ENCODE results near the gene CYB561. TPM values are rescaled to one million over a fixed set of nuclear protein-coding genes. Genes with fewer than 3 reads are reported as not detected.

The CYB561 gene
- total RNA-seq, 6 experiments from 2014 or later: 5.5 to 21.4 (median 15.9) TPM

DNA sequence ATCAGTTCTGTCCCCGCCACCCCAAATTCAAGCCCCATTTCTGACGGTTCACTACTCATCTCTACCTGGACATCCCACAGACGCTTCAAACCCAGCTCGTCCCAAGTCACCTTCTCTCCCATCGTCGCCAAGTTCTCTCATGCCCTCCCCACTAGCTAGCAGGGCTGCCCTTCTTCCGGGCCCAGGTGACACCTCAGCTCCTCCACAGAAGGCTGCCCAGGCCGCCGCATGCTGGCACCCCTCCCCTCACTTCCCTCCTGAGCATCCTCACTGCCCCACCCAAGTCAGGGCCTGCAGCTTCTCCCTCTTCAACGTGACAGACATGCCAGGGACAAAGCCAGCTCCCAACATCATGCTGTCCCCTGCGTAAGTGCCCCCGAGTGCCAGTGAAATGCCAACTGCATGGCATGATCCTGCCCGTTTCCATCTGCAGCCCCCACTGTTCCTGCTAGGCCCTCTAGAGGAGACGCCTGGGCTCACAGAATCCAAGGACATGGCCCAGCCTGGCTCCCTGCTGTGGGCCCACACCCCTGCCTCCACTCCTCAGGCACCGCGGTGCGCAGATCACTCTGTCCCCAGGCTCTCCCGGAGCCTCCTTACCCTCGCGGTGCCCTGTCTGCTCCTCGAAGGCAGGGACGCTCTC, 5.9 kb downstream of the CYB561 start:
- Mint-ChIP-seq H3K4me3 (peak overlapping the region; percentile 22), H3K36me3 (ENCODE audit: low read depth) (no peaks in the 10 kb centered on the region), H3K4me1 (ENCODE audit: low read depth) (peaks cover 17% of the 10 kb centered on the region), H3K9me3 (no peaks in the 10 kb centered on the region), H3K27me3 (ENCODE audit: insufficient read depth) (peaks cover 12% of the 10 kb centered on the region), H3K27ac (peak overlapping the region; percentile 47; the same call in 1 of the 2 replicates)
- TF ChIP-seq, protein P1, sequence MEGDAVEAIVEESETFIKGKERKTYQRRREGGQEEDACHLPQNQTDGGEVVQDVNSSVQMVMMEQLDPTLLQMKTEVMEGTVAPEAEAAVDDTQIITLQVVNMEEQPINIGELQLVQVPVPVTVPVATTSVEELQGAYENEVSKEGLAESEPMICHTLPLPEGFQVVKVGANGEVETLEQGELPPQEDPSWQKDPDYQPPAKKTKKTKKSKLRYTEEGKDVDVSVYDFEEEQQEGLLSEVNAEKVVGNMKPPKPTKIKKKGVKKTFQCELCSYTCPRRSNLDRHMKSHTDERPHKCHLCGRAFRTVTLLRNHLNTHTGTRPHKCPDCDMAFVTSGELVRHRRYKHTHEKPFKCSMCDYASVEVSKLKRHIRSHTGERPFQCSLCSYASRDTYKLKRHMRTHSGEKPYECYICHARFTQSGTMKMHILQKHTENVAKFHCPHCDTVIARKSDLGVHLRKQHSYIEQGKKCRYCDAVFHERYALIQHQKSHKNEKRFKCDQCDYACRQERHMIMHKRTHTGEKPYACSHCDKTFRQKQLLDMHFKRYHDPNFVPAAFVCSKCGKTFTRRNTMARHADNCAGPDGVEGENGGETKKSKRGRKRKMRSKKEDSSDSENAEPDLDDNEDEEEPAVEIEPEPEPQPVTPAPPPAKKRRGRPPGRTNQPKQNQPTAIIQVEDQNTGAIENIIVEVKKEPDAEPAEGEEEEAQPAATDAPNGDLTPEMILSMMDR (IDR thresholded peaks at IDR 0.05): no peak
- no peak for DNase-seq

DNA sequence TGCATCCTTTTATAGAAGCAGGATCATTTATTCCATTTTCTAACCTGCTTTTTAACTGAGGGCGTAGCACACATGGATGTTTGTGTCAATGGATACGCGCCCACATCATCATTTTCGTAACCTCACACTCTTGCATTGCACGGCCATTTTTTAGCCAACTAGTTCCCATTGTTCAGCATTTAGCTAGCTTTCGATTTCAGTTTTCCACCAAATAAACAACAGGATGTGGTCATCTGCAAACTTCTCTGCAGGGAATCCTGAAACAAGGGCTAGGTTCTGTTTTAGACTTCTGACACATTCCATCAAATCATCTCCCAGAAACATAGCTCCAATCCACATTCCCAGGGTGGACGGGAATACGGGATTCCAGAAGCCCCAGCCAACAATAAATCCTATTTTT, 6.4 kb downstream of the CYB561 start:
- TF ChIP-seq, protein P1 (IDR thresholded peaks at IDR 0.05): no peak
- peaks cover 13% of the 10 kb centered on the region for H3K27me3 Mint-ChIP-seq (ENCODE audit: insufficient read depth)
- H3K27ac Mint-ChIP-seq: peak overlapping the region; percentile 47

DNA sequence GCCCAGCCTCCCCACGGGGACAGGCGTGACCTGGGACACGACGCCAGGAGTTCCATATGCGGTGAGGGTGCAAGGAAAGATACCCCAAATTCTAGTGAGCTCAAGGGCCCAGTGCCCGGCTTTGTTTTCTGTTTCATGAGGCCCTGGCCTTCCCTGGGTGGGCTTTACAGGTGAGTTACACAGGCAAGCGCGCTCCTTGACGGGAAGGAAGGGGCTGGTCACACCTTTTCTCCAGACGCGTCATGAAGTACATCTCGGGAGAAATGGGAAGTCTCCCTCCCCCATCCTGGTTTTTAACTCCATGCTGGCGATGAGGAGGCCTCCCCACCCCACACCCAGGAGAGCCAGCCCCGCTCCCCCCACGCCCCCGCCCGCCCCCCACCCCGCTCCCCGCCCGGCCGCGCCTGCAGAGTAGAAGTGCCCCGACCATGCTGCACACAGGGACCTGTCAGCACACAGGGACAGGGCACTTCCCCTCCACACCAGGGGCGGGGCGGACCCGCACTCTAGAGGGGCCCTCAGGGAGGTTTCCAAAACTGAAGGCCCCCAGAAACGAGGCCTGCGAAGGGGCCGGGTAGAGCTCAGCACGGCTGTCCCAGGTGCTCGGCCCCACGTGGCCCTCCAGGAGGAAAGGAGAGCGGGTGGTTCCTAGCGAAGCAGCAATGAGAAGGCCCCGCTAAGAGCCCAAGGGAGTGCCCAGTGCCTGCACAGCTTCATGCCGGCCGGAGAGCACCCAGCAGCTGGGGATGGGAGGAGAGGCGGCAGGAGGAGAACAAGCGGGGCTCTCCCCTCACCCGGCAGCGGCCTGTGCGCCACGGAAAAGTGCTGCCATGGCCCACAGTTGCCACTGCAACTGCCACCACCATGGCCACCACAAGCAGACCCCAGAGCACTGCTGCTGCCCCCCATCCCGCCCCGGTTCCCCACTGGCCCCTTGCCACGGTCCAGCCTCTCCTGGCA, 7.7 kb downstream of the CYB561 start:
- H3K4me3 Mint-ChIP-seq: no peak overlapping the region
- no peak overlapping the region for H3K27ac Mint-ChIP-seq
- H3K27me3 Mint-ChIP-seq (ENCODE audit: insufficient read depth): peaks cover 20% of the 10 kb centered on the region
- no peak for DNase-seq
- no peaks in the 10 kb centered on the region for H3K9me3 Mint-ChIP-seq
- TF ChIP-seq, protein P1 (IDR thresholded peaks at IDR 0.05): no peak
- peaks cover 28% of the 10 kb centered on the region for H3K4me1 Mint-ChIP-seq (ENCODE audit: low read depth)
- H3K36me3 Mint-ChIP-seq (ENCODE audit: low read depth): peaks cover 9% of the 10 kb centered on the region; the same call in 1 of the 2 replicates

More for the DNA sequence above, 6.4 kb downstream of the CYB561 start:
- H3K36me3 Mint-ChIP-seq (ENCODE audit: low read depth): 0 out of 2 replicates have a peak, but pooled peaks cover 2% of the 10 kb centered on the region
- peaks cover 15% of the 10 kb centered on the region for H3K4me1 Mint-ChIP-seq (ENCODE audit: low read depth)
- peak; percentile 29 for DNase-seq
- no peaks in the 10 kb centered on the region for H3K9me3 Mint-ChIP-seq
- peak overlapping the region; percentile 22 for H3K4me3 Mint-ChIP-seq

DNA sequence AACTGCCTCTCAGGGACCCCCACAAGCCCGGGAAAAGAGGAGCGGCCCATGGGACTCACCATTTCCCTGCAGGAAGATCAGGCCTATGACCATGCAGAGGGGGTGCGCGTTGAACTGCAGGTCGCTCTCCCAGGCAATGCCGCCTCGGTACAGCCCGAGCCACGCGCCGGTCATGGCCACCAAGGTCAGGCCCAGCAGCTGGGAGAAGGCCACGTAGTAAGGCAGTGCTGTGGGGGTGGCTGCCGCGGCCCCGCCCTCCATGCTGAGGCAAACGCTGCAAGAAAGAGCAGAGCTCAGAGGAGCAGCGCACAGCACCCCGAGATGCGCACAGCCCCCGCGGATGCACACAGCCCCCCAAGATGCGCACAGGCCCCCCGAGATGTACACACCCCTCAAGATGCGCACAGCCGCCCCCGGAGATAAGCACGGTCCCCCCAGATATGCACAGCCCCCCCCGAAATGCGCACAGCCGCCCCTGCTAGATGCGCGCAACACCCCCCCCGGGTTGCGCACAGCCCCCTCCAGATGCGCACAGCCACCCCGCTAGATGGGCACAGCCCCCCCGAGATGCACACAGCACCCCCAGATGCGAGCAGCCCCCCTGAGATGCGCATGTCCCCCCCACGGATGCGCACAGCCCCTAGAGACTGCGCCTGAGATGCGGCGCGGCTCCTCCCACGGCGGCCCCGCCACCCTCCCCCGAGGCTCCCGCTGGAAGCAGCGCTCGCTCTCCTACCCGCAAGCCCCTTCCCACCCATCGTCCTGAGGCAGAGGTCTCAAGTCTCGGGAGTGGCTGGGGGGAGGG, 8.6 kb downstream of the CYB561 start:
- H3K4me1 Mint-ChIP-seq (ENCODE audit: low read depth): peaks cover 37% of the 10 kb centered on the region
- no peaks in the 10 kb centered on the region for H3K9me3 Mint-ChIP-seq
- TF ChIP-seq, protein P1 (IDR thresholded peaks at IDR 0.05): no peak
- H3K4me3 Mint-ChIP-seq: no peak overlapping the region; the same call in 1 of the 2 replicates
- H3K27me3 Mint-ChIP-seq (ENCODE audit: insufficient read depth): peaks cover 28% of the 10 kb centered on the region
- H3K36me3 Mint-ChIP-seq (ENCODE audit: low read depth): peaks cover 15% of the 10 kb centered on the region; the same call in 1 of the 2 replicates
- no peak overlapping the region for H3K27ac Mint-ChIP-seq
- DNase-seq: no peak

DNA sequence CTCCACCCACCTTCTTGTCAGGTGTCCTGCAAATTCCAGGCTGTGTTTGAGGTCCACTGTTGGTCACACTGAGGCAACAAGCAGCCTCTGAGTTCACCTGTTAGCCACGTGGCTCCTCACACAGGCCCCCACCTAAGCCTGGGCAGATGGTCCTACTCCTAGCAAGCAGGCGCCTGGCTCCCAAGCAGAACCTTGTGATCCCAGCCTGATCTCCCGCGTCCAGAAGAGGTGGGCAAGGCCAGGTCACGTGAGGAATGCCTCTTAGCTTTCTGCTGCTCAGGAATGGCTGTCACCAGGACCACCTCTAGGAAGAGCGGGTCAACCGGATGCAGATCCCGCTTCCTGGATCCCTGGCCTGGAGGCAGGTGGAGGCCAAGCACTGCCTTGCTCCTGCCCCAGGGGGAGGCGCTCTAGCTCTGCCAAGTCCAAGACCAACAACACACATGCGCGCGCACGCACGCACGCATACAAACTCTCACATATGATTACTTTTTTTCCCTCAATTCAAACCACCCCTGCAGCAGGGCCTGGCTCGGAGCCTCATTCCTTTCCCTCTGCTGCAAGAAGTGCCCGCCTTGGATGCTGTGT, 9.5 kb downstream of the CYB561 start:
- H3K9me3 Mint-ChIP-seq: no peaks in the 10 kb centered on the region
- no peak for DNase-seq
- TF ChIP-seq, protein P1 (IDR thresholded peaks at IDR 0.05): peak; percentile 20; the same call in 1 of the 2 replicates
- no peak overlapping the region for H3K27ac Mint-ChIP-seq
- H3K4me1 Mint-ChIP-seq (ENCODE audit: low read depth): peaks cover 46% of the 10 kb centered on the region
- H3K27me3 Mint-ChIP-seq (ENCODE audit: insufficient read depth): peaks cover 29% of the 10 kb centered on the region
- no peak overlapping the region; the same call in 1 of the 2 replicates for H3K4me3 Mint-ChIP-seq
- H3K36me3 Mint-ChIP-seq (ENCODE audit: low read depth): peaks cover 19% of the 10 kb centered on the region; the same call in 1 of the 2 replicates

All from HFFc6 (cell line).